ENCODE measurements around the gene HNRNPU.

- TF ChIP-seq CREB1 (CRISPR knock-in tag; IDR thresholded peaks at IDR 0.05; ENCODE audit: low read depth) (no peak), CTCF (conservative IDR thresholded peaks at IDR 0.05; ENCODE audit: low read depth in 2 of 2) (no peak), ZNF114 (CRISPR knock-in tag; IDR thresholded peaks at IDR 0.05) (no peak), REST (IDR thresholded peaks at IDR 0.05; ENCODE audit: unreplicated experiment) (no peak), EZH2 (IDR thresholded peaks at IDR 0.05; ENCODE audit: low read depth, unreplicated experiment) (no peak), EZH2phosphoT487 (IDR thresholded peaks at IDR 0.05; ENCODE audit: unreplicated experiment) (no peak), ETS1 (IDR thresholded peaks at IDR 0.05) (no peak), JUNB (IDR thresholded peaks at IDR 0.05; ENCODE audit: unreplicated experiment) (no peak), POLR2AphosphoS5 (IDR thresholded peaks at IDR 0.05; ENCODE audit: low read depth) (no peak), ZNF462 (CRISPR knock-in tag; IDR thresholded peaks at IDR 0.05) (no peak), NANOG (IDR thresholded peaks at IDR 0.05; ENCODE audit: borderline replicate concordance) (no peak), ZNF331 (CRISPR knock-in tag; IDR thresholded peaks at IDR 0.05; ENCODE audit: low read depth) (no peak), STAT1 (IDR thresholded peaks at IDR 0.05; ENCODE audit: unreplicated experiment) (no peak)
These were observed 5.6 kb upstream of the HNRNPU start for GRCh38 chr1:244869950-244870349.

Data from GM23338 (cell line).